HL-60 (cell line): ENCODE results near the gene MT4.
A peak's percentile ranks its signal among the peaks of the same experiment; 100 is the strongest.

Experiments used
- DNase-seq, 2 experiments: peaks; one replicate each; pipeline ENCODE4 v3.0.0-alpha.2; 2010 to 2020; ENCODE audit warnings: low read depth in 1 of 2, low spot score in 1 of 2
- H3K27ac ChIP-seq: fragments of 250-450 bp; sonication (Bioruptor Pico); replicated peaks from 2 replicates; pipeline ENCODE4 v1.5.1; 2020; ENCODE audit warnings: mild to moderate bottlenecking, moderate library complexity
- H3K27me3 ChIP-seq: fragments of 250-450 bp; sonication (Bioruptor Pico); 2 replicates; pipeline ENCODE4 v1.5.1; 2021; ENCODE audit warnings: mild to moderate bottlenecking, moderate library complexity; ENCODE audit not compliant: insufficient read depth, poor library complexity, severe bottlenecking
- H3K4me3 ChIP-seq: replicated peaks from 2 replicates; pipeline ENCODE4 v1.5.1; 2011; ENCODE audit warnings: mild to moderate bottlenecking, control low read depth, low read length; ENCODE audit not compliant: insufficient read depth
- GABPA ChIP-seq: IDR thresholded peaks from 2 replicates; pipeline ENCODE4 v1.6.1; 2012; ENCODE audit warnings: low read depth
- POLR2AphosphoS5 ChIP-seq: IDR thresholded peaks from 2 replicates; pipeline ENCODE4 v1.6.1; 2012; ENCODE audit warnings: low read depth
- SPI1 ChIP-seq: IDR thresholded peaks from 2 replicates; pipeline ENCODE4 v1.6.1; 2012; ENCODE audit warnings: low read depth, mild to moderate bottlenecking, borderline replicate concordance
- TF ChIP-seq, protein P1 (sequence below): IDR thresholded peaks from 2 replicates; pipeline ENCODE4 v1.6.1; 2012; ENCODE audit warnings: low read depth; ENCODE audit not compliant: insufficient replicate concordance
- TF ChIP-seq, protein P2 (sequence below): IDR thresholded peaks from one replicate; pipeline ENCODE4 v1.5.1; 2011; ENCODE audit warnings: low read length, control low read depth, inconsistent platforms; ENCODE audit not compliant: insufficient read depth

MT4 gene

DNA sequence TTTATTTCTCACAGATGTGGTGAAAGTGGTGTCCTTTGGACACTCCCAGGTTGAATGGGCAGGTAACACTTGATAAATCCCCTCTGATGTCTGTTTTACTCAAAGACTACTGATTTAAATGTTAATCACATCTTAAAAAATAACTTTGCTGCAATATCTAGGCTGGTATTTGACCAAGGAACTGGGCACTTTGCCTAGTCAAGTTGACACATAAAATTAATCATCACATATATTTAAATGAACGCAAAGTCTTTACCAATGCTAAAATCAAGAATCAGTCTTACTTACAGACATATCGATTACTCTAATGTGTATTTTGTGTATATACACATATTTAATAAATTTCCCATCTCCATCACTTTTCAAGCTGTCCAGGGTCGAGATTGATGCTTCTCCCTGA lies 50.5 kb downstream of the MT4 start:
- no peak for DNase-seq
- H3K27me3 ChIP-seq, result peaks cover 11% of the 10 kb centered on the region

DNA sequence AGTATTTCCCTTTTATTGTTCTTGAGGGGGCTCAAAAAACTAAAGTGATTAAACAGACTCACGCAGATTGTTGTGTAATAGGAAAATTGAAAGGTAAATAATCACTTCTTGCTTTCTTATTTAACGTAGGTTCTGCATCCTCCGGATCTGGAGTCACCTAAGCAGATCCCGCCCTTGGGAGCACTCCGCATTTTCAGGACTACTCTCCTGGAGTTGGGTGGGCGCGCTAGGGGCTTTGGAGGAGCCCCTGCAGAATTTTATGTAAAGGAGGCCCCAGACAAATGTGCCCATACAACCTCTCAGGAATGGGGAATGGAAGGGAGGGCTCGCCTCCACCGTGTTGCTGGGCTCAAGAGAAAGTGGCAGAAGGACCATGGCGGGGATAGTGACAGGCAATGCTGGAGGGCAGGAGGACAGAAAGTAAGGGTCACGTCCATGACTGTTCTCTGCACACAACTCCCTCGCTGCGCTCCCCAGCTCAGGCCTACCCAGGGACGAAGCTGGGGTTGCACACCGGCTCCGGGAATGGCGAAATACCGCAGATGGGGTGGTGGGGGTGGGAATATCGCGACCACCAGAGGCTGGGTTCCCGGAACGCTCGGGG lies 51.8 kb downstream of the MT4 start:
- TF ChIP-seq, protein P1, sequence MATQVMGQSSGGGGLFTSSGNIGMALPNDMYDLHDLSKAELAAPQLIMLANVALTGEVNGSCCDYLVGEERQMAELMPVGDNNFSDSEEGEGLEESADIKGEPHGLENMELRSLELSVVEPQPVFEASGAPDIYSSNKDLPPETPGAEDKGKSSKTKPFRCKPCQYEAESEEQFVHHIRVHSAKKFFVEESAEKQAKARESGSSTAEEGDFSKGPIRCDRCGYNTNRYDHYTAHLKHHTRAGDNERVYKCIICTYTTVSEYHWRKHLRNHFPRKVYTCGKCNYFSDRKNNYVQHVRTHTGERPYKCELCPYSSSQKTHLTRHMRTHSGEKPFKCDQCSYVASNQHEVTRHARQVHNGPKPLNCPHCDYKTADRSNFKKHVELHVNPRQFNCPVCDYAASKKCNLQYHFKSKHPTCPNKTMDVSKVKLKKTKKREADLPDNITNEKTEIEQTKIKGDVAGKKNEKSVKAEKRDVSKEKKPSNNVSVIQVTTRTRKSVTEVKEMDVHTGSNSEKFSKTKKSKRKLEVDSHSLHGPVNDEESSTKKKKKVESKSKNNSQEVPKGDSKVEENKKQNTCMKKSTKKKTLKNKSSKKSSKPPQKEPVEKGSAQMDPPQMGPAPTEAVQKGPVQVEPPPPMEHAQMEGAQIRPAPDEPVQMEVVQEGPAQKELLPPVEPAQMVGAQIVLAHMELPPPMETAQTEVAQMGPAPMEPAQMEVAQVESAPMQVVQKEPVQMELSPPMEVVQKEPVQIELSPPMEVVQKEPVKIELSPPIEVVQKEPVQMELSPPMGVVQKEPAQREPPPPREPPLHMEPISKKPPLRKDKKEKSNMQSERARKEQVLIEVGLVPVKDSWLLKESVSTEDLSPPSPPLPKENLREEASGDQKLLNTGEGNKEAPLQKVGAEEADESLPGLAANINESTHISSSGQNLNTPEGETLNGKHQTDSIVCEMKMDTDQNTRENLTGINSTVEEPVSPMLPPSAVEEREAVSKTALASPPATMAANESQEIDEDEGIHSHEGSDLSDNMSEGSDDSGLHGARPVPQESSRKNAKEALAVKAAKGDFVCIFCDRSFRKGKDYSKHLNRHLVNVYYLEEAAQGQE, result no peak
- TF ChIP-seq POLR2AphosphoS5, result no peak
- no peak for TF ChIP-seq GABPA
- TF ChIP-seq, protein P2, sequence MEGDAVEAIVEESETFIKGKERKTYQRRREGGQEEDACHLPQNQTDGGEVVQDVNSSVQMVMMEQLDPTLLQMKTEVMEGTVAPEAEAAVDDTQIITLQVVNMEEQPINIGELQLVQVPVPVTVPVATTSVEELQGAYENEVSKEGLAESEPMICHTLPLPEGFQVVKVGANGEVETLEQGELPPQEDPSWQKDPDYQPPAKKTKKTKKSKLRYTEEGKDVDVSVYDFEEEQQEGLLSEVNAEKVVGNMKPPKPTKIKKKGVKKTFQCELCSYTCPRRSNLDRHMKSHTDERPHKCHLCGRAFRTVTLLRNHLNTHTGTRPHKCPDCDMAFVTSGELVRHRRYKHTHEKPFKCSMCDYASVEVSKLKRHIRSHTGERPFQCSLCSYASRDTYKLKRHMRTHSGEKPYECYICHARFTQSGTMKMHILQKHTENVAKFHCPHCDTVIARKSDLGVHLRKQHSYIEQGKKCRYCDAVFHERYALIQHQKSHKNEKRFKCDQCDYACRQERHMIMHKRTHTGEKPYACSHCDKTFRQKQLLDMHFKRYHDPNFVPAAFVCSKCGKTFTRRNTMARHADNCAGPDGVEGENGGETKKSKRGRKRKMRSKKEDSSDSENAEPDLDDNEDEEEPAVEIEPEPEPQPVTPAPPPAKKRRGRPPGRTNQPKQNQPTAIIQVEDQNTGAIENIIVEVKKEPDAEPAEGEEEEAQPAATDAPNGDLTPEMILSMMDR, result no peak
- Histone ChIP-seq H3K27me3 (peaks cover 11% of the 10 kb centered on the region), H3K4me3 (peak overlapping the region; percentile 34), H3K27ac (no peak overlapping the region)
- DNase-seq, result no peak

More for the DNA sequence above, 50.5 kb downstream of the MT4 start:
- no peak overlapping the region for H3K27ac ChIP-seq
- TF ChIP-seq POLR2AphosphoS5 (no peak), GABPA (no peak), SPI1 (no peak)
- TF ChIP-seq, protein P1, result no peak
- TF ChIP-seq, protein P2, result no peak
- no peak overlapping the region for H3K4me3 ChIP-seq

DNA sequence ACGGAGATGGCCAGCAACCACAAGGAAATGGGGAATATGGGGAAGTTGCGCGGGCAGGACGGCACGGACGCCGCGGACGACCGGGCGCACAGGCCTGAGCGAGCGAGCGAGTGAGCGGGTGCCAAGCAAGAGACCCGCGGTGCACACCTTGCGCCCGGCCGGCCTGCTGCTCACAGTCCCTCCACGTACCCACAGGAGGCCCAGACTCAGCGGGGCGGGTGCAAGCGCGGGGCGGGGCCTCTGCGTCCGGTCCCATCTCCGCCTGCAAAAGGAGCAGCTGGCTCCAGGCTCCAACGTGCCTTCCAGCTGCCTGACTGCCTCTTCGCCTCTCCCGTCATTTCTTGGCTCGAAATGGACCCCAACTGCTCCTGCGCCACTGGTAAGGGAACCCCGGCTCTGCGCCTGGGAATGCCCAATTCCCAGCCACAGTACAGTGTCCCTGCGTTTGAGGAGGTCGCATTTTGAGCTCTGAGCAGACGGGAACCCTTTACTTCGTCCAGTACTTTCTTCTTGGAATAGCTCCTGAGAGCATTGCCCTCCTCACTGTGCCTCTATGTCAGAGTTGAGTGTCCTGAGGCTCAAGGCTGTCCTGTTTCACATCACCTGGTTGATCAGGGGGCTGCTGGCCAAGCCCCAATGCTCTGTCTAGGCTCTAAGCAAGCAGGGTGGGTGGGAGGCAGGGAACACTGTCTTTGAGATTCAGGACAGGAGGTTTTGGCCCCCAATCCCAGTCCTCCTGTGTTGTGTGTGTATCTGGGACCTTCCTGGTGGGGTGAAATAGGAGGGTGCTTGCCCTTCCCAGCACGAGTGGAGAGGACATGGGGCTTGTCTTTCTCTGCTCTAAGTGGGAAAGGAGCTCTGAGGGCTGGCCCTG lies 52.6 kb downstream of the MT4 start:
- Histone ChIP-seq H3K27ac (no peak overlapping the region), H3K27me3 (peaks cover 11% of the 10 kb centered on the region), H3K4me3 (peak overlapping the region; percentile 34)
- DNase-seq, result peak in 1 of 2 experiments; percentile 25
- TF ChIP-seq, protein P2, result no peak
- TF ChIP-seq, protein P1, result no peak
- TF ChIP-seq GABPA (no peak), SPI1 (no peak), POLR2AphosphoS5 (no peak)
